H9 (cell line): Measurements from ENCODE around the gene NPHP4. TPM values are rescaled to one million over a fixed set of nuclear protein-coding genes. Genes with fewer than 3 reads are reported as not detected.

ENCODE experiments used
- DNase-seq: peaks from one replicate; pipeline ENCODE4 v3.0.0-alpha.2; 2017
- H2AFZ ChIP-seq: one replicate; pipeline ENCODE4 v1.6.1; 2013; ENCODE audit warnings: mild to moderate bottlenecking, low read length, control low read depth, moderate library complexity
- H2AK5ac ChIP-seq: 2 replicates; pipeline ENCODE4 v1.6.1; 2013; ENCODE audit warnings: low read length, control low read depth, mixed read lengths; ENCODE audit not compliant: insufficient read length
- H2BK120ac ChIP-seq: one replicate; pipeline ENCODE4 v1.6.1; 2013; ENCODE audit warnings: low read depth, mild to moderate bottlenecking, low read length, control low read depth, inconsistent platforms; ENCODE audit not compliant: poor library complexity, severe bottlenecking
- H2BK12ac ChIP-seq: 2 replicates; pipeline ENCODE4 v1.6.1; 2013; ENCODE audit warnings: low read length, control low read depth, mixed read lengths, low read depth; ENCODE audit not compliant: insufficient read length
- H2BK15ac ChIP-seq: 2 replicates; pipeline ENCODE4 v1.6.1; 2013; ENCODE audit warnings: low read depth, low read length, control low read depth
- H2BK20ac ChIP-seq: one replicate; pipeline ENCODE4 v1.6.1; 2013; ENCODE audit warnings: low read depth, mild to moderate bottlenecking, low read length, control low read depth, inconsistent platforms; ENCODE audit not compliant: poor library complexity, severe bottlenecking
- H2BK5ac ChIP-seq: 2 replicates; pipeline ENCODE4 v1.6.1; 2013; ENCODE audit warnings: low read length, control low read depth, mixed read lengths; ENCODE audit not compliant: insufficient read length
- H3K14ac ChIP-seq: 2 replicates; pipeline ENCODE4 v1.6.1; 2013; ENCODE audit warnings: low read length, control low read depth; ENCODE audit not compliant: insufficient read depth
- H3K18ac ChIP-seq: 2 replicates; pipeline ENCODE4 v1.6.1; 2013; ENCODE audit warnings: low read depth, mild to moderate bottlenecking, mixed read lengths, low read length, control low read depth; ENCODE audit not compliant: insufficient read length
- H3K23ac ChIP-seq: 2 replicates; pipeline ENCODE4 v1.6.1; 2013; ENCODE audit warnings: low read length, control low read depth, mixed read lengths, low read depth; ENCODE audit not compliant: insufficient read length
- H3K23me2 ChIP-seq: 2 replicates; pipeline ENCODE4 v1.6.1; 2013; ENCODE audit warnings: low read depth, mild to moderate bottlenecking, mixed read lengths, low read length, control low read depth; ENCODE audit not compliant: insufficient read length, poor library complexity, severe bottlenecking
- H3K27ac ChIP-seq: 2 replicates; pipeline ENCODE4 v1.5.1; 2013; ENCODE audit warnings: low read length, control low read depth, mixed read lengths, low read depth; ENCODE audit not compliant: insufficient read length
- H3K27me3 ChIP-seq: 2 replicates; pipeline ENCODE4 v1.6.1; 2013; ENCODE audit warnings: low read length, control low read depth, inconsistent platforms; ENCODE audit not compliant: insufficient read depth
- H3K4ac ChIP-seq: 2 replicates; pipeline ENCODE4 v1.6.1; 2013; ENCODE audit warnings: low read depth, mild to moderate bottlenecking, control low read depth, inconsistent platforms, low read length, moderate library complexity
- H3K4me1 ChIP-seq: 2 replicates; pipeline ENCODE4 v1.6.1; 2013; ENCODE audit warnings: low read length, control low read depth, inconsistent platforms; ENCODE audit not compliant: insufficient read depth
- H3K4me2 ChIP-seq: 2 replicates; pipeline ENCODE4 v1.6.1; 2013; ENCODE audit warnings: low read length, control low read depth, mixed read lengths; ENCODE audit not compliant: insufficient read length, insufficient read depth
- H3K56ac ChIP-seq: 2 replicates; pipeline ENCODE4 v1.6.1; 2013; ENCODE audit warnings: low read depth, mild to moderate bottlenecking, mixed read lengths, low read length, control low read depth; ENCODE audit not compliant: insufficient read length
- H3K79me1 ChIP-seq: 2 replicates; pipeline ENCODE4 v1.6.1; 2013; ENCODE audit warnings: low read depth, mild to moderate bottlenecking, moderate library complexity, low read length, control low read depth, inconsistent platforms; ENCODE audit not compliant: insufficient read depth, poor library complexity, severe bottlenecking
- H3K79me2 ChIP-seq: 2 replicates; pipeline ENCODE4 v1.6.1; 2013; ENCODE audit warnings: low read length, control low read depth, inconsistent platforms; ENCODE audit not compliant: insufficient read depth
- H3K9ac ChIP-seq: 2 replicates; pipeline ENCODE4 v1.6.1; 2013; ENCODE audit warnings: low read length, control low read depth, mixed read lengths; ENCODE audit not compliant: insufficient read length; ENCODE audit errors: extremely low read depth
- H3K9me3 ChIP-seq: one replicate; pipeline ENCODE4 v1.6.1; 2013; ENCODE audit warnings: low read depth, low read length, inconsistent platforms; ENCODE audit not compliant: control insufficient read depth
- H3T11ph ChIP-seq: one replicate; pipeline ENCODE4 v1.6.1; 2013; ENCODE audit warnings: mild to moderate bottlenecking, low read length, control low read depth, inconsistent platforms
- H4K20me1 ChIP-seq: one replicate; pipeline ENCODE4 v1.6.1; 2013; ENCODE audit not compliant: control insufficient read depth, insufficient read length, insufficient read depth
- H4K5ac ChIP-seq: 2 replicates; pipeline ENCODE4 v1.6.1; 2013; ENCODE audit warnings: low read depth, mild to moderate bottlenecking, mixed read lengths, low read length, control low read depth; ENCODE audit not compliant: insufficient read length
- H4K8ac ChIP-seq: replicated peaks from 2 replicates; pipeline ENCODE4 v1.6.1; 2013; ENCODE audit warnings: low read length, control low read depth, mixed read lengths, low read depth; ENCODE audit not compliant: insufficient read length
- H4K91ac ChIP-seq: 2 replicates; pipeline ENCODE4 v1.6.1; 2013; ENCODE audit warnings: low read depth, mild to moderate bottlenecking, moderate library complexity, mixed read lengths, low read length, control low read depth; ENCODE audit not compliant: insufficient read length
- H3K27ac Mint-ChIP-seq, 3 experiments: 2 replicates in 2 of 3; 3 replicates in 1 of 3; pipeline ENCODE4 v1.8.0; 2020 to 2021; ENCODE audit warnings: mixed read lengths in 3 of 3, mild to moderate bottlenecking in 1 of 3, moderate library complexity in 1 of 3
- H3K27me3 Mint-ChIP-seq: 2 replicates; pipeline ENCODE4 v1.8.0; 2021; ENCODE audit warnings: low read depth, mild to moderate bottlenecking, moderate library complexity, mixed read lengths
- H3K36me3 Mint-ChIP-seq, 3 experiments: 2 replicates in 2 of 3; 3 replicates in 1 of 3; pipeline ENCODE4 v1.8.0; 2020 to 2021; ENCODE audit warnings: low read depth in 3 of 3, mixed read lengths in 3 of 3; ENCODE audit not compliant: insufficient read depth in 1 of 3
- H3K4me1 Mint-ChIP-seq, 2 experiments: 2 replicates each; pipeline ENCODE4 v1.8.0; 2020; ENCODE audit warnings: mixed read lengths in 2 of 2
- H3K4me3 Mint-ChIP-seq, 2 experiments: 2 replicates in 1 of 2; 3 replicates in 1 of 2; pipeline ENCODE4 v1.8.0; 2020 to 2021; ENCODE audit warnings: mild to moderate bottlenecking in 2 of 2, mixed read lengths in 2 of 2, moderate library complexity in 1 of 2
- H3K9me3 Mint-ChIP-seq, 2 experiments: 2 replicates in 1 of 2; 3 replicates in 1 of 2; pipeline ENCODE4 v1.8.0; 2020; ENCODE audit warnings: mild to moderate bottlenecking in 2 of 2, mixed read lengths in 2 of 2, moderate library complexity in 1 of 2
- CTCF ChIP-seq: fragments of 200-600 bp; sonication (generic); conservative IDR thresholded peaks from 3 replicates; pipeline ENCODE4 v1.8.0; 2021; ENCODE audit warnings: antibody characterized with exemption, mild to moderate bottlenecking
- WGBS: extraction: QIAGEN DNeasy Blood & Tissue Kit; methylation state at CpG from one replicate; pipeline ENCODE4 v1.1.7; 2013; ENCODE audit warnings: missing lambda C conversion rate, low lambda C conversion rate, mixed read lengths; ENCODE audit not compliant: insufficient read length; ENCODE audit errors: extremely low coverage; 5-methylcytosine and 5-hydroxymethylcytosine counted together
- total RNA-seq: library from RNA; stranded (reverse); gene quantifications from 2 replicates; pipeline ENCODE4 v1.2.1, GENCODE V29; 2021

Gene NPHP4
- total RNA-seq, 1 experiment from 2014 or later, result 17.6 TPM

DNA sequence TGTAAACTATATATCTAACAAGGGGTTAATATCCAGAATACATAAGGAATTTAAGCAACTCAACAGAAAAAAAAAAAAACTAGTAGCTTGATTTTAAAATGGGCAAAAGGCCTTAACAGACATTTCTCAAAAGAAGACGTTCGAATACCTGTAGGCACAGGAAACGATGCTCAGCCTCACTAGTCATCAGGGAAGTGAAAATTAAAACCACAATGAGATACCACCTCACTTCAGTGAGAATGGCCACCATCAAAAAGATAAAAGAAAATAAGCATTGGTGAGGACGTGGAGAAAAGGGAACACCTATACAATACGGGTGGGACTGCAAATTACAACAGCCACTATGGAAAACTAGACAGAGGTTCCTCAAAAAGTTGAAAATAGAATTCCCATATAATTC is 37.3 kb downstream of the NPHP4 start:
- Histone ChIP-seq H4K91ac (no peak overlapping the region), H4K5ac (no peak overlapping the region), H3K23ac (no peak overlapping the region), H2BK20ac (no peak overlapping the region), H2AFZ (no peak overlapping the region), H3K18ac (no peak overlapping the region), H2BK120ac (no peak overlapping the region), H3K4ac (no peak overlapping the region), H2AK5ac (no peak overlapping the region), H3T11ph (no peak overlapping the region), H3K79me2 (no peaks in the 10 kb centered on the region), H4K8ac (no peak overlapping the region), H4K20me1 (no peaks in the 10 kb centered on the region), H2BK12ac (no peak overlapping the region), H2BK5ac (no peak overlapping the region), H3K56ac (no peak overlapping the region), H3K23me2 (peaks cover 4% of the 10 kb centered on the region), H3K79me1 (no peaks in the 10 kb centered on the region), H3K9ac (no peak overlapping the region), H2BK15ac (no peak overlapping the region), H3K9me3 (no peaks in the 10 kb centered on the region), H3K27ac (no peak overlapping the region), H3K4me2 (no peak overlapping the region), H3K27me3 (no peaks in the 10 kb centered on the region), H3K14ac (no peak overlapping the region), H3K4me1 (no peaks in the 10 kb centered on the region)
- no CpG with 5 or more reads among the region's 5 CpGs for WGBS
- no peak overlapping the region for H3K27ac Mint-ChIP-seq
- no peaks in the 10 kb centered on the region for H3K27me3 Mint-ChIP-seq
- no peaks in the 10 kb centered on the region; a peak in 2 of 4 replicates for H3K4me1 Mint-ChIP-seq
- no peaks in the 10 kb centered on the region for H3K9me3 Mint-ChIP-seq
- no peak for TF ChIP-seq CTCF
- DNase-seq, result no peak
- peaks cover 19 to 34% (median 28%) of the 10 kb centered on the region in 3 experiments for H3K36me3 Mint-ChIP-seq
- H3K4me3 Mint-ChIP-seq, result no peak overlapping the region
